Body of pancreas (tissue), 4 donors: Measurements from ENCODE around the gene LRRC61. TPM values are rescaled to one million over a fixed set of nuclear protein-coding genes. Genes with fewer than 3 reads are reported as not detected.

Experiments used
- ATAC-seq: fragments of 150-250 bp; one replicate; pipeline ENCODE4 v1.9.1; 2016
- DNase-seq, 4 donors: peaks; one replicate each; pipeline ENCODE4 v3.0.0-alpha.2; 2019
- H3K27ac ChIP-seq, 4 donors: fragments of 200-600 bp; sonication (generic); 1 replicate in 3 of 4; 2 replicates in 1 of 4; pipeline versions ENCODE4 v1.5.1 to v1.6.1; 2016 to 2019; ENCODE audit warnings: mild to moderate bottlenecking in 1 of 4, mixed read lengths in 1 of 4, moderate library complexity in 1 of 4
- H3K27me3 ChIP-seq, 2 donors: fragments of 200-600 bp; sonication (generic); one replicate each; pipeline ENCODE4 v1.6.0; 2016; ENCODE audit warnings: mild to moderate bottlenecking in 1 of 2
- H3K36me3 ChIP-seq, 2 donors: fragments of 200-600 bp; sonication (generic); replicated peaks in 1 of 2; 2 replicates each; pipeline ENCODE4 v1.5.1; 2016; ENCODE audit warnings: low read depth in 2 of 2; ENCODE audit not compliant: insufficient read depth in 1 of 2
- H3K4me1 ChIP-seq: fragments of 200-600 bp; sonication (generic); one replicate; pipeline ENCODE4 v1.6.0; 2016
- H3K4me3 ChIP-seq, 2 donors: fragments of 200-600 bp; sonication (generic); 1 replicate in 1 of 2; 2 replicates in 1 of 2; pipeline ENCODE4 v1.5.1; 2016 to 2019
- H3K9me3 ChIP-seq, 3 donors: fragments of 200-600 bp; sonication (generic); 1 replicate in 2 of 3; 2 replicates in 1 of 3; pipeline ENCODE4 v1.5.1; 2016
- CTCF ChIP-seq, 7 experiments: fragments of 450-650 bp in 4 of 7; fragments of 200-600 bp in 3 of 7; sonication (generic) in 3 of 7; IDR thresholded peaks; one replicate each; pipeline ENCODE4 v1.5.1; 2016 to 2019; ENCODE audit warnings: antibody characterized with exemption in 7 of 7
- POLR2A ChIP-seq, 3 donors: fragments of 450-650 bp; IDR thresholded peaks; one replicate each; pipeline ENCODE4 v1.6.1; 2016; ENCODE audit warnings: antibody characterized with exemption in 3 of 3, mild to moderate bottlenecking in 2 of 3
- WGBS, 2 donors: methylation state at CpG; one replicate each; pipeline ENCODE4 v1.1.5; 2017; 5-methylcytosine and 5-hydroxymethylcytosine counted together
- intact Hi-C: fragments of 100-400 bp; cut with DNase I; formaldehyde crosslinking; loops from one replicate; pipeline ENCODE4 v1.15.1; 2023
- total RNA-seq, 2 donors: library from RNA; depleted of rRNA; stranded (reverse); fragments of >200 nt; gene quantifications; one replicate each; pipeline ENCODE4 v1.1.0, GENCODE V29; 2016

The LRRC61 gene
- total RNA-seq, 2 donors from 2014 or later = 4.9 to 25.2 TPM

GRCh38 chr7:150342121-150342408, 18.9 kb downstream of the LRRC61 start:
- Histone ChIP-seq H3K36me3 (no peaks in the 10 kb centered on the region), H3K27me3 (no peaks in the 10 kb centered on the region), H3K4me3 (no peak overlapping the region), H3K4me1 (peaks cover 43% of the 10 kb centered on the region), H3K9me3 (no peaks in the 10 kb centered on the region), H3K27ac (peak overlapping the region; percentile 39 to 85 (median 62))
- 87 to 91% methylated on average over 9 of the region's 9 CpGs for WGBS, 2 donors
- no peak for TF ChIP-seq CTCF (IDR thresholded peaks at IDR 0.05)
- no peak for TF ChIP-seq POLR2A (IDR thresholded peaks at IDR 0.05)
- DNase-seq (no peak), ATAC-seq (no peak)
- intact Hi-C loops = no loop called here

DNA sequence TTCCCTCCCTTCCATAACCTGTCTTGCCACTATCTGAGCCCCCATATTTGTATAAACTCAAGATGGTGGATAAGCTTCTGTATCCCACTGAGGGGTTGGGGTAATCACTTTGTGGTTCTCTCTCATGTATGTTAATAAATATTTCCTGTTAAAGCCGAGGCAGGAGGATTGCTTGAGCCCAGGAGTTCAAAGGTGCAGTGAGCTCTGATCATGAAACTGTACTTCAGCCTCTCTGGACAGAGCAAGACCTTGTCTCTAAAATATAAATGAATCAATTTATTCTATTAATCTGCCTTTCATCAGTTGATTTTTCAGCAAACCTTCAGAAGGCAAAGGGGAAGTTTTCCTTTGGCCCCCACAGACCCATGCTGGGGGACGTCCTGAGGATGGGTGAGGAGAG, 20.1 kb downstream of the LRRC61 start:
- Histone ChIP-seq H3K27me3 (no peaks in the 10 kb centered on the region), H3K9me3 (no peaks in the 10 kb centered on the region), H3K36me3 (no peaks in the 10 kb centered on the region), H3K27ac (no peak overlapping the region), H3K4me3 (no peak overlapping the region), H3K4me1 (peaks cover 32% of the 10 kb centered on the region)
- no peak for DNase-seq
- ATAC-seq = no peak
- no peak for TF ChIP-seq CTCF (IDR thresholded peaks at IDR 0.05)
- no peak for TF ChIP-seq POLR2A (IDR thresholded peaks at IDR 0.05)
- intact Hi-C loops = no loop called here
- 80 to 83% methylated on average over 2 of the region's 2 CpGs for WGBS, 2 donors

DNA sequence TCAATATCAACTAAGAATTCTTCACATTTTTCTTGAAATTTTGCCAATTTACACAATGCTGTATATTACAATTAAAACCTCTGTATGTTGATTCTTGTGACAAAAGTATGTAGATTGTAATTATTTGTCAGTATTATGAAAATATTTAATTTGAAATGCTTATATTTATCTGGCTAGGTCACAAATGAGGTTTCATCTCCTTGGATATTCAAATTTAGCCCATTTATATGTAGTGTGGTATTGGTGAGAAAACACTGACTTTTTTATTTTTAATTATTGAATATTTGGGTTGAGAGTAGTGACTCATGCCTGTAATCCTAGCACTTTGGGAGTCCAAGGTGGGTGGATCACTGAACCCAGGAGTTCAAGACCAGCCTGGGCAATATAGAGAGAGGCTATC, 21.1 kb downstream of the LRRC61 start:
- no peaks in the 10 kb centered on the region for H3K9me3 ChIP-seq
- no peak overlapping the region for H3K4me3 ChIP-seq
- TF ChIP-seq POLR2A (IDR thresholded peaks at IDR 0.05) (no peak), CTCF (IDR thresholded peaks at IDR 0.05) (no peak)
- intact Hi-C loops = no loop called here
- ATAC-seq = no peak
- no peak for DNase-seq
- no peaks in the 10 kb centered on the region for H3K27me3 ChIP-seq
- no peak overlapping the region for H3K27ac ChIP-seq
- no peaks in the 10 kb centered on the region for H3K36me3 ChIP-seq
- H3K4me1 ChIP-seq = peaks cover 21% of the 10 kb centered on the region

- Histone ChIP-seq H3K36me3 (no peaks in the 10 kb centered on the region), H3K4me3 (no peak overlapping the region), H3K4me1 (peaks cover 14% of the 10 kb centered on the region), H3K27me3 (no peaks in the 10 kb centered on the region), H3K27ac (no peak overlapping the region), H3K9me3 (no peaks in the 10 kb centered on the region)
- DNase-seq = no peak
- ATAC-seq = no peak
- TF ChIP-seq CTCF (IDR thresholded peaks at IDR 0.05) (no peak), POLR2A (IDR thresholded peaks at IDR 0.05) (no peak)
- intact Hi-C loops = no loop called here
- WGBS, 2 donors = 94 to 100% methylated on average over 1 of the region's 1 CpG
Observed at GRCh38 chr7:150345012-150345411, 21.9 kb downstream of the LRRC61 start.

GRCh38 chr7:150346922-150347321, 23.8 kb downstream of the LRRC61 start:
- Histone ChIP-seq H3K4me3 (no peak overlapping the region), H3K27ac (no peak overlapping the region), H3K9me3 (no peaks in the 10 kb centered on the region), H3K27me3 (no peaks in the 10 kb centered on the region), H3K36me3 (no peaks in the 10 kb centered on the region), H3K4me1 (peaks cover 3% of the 10 kb centered on the region)
- DNase-seq (no peak), ATAC-seq (no peak)
- 76 to 93% methylated on average over 5 of the region's 5 CpGs for WGBS, 2 donors
- TF ChIP-seq POLR2A (IDR thresholded peaks at IDR 0.05) = no peak
- no peak for TF ChIP-seq CTCF (IDR thresholded peaks at IDR 0.05)
- intact Hi-C loops = no loop called here
